Ovary (tissue), 3 donors: ENCODE measurements around the gene RAPGEF2.

Experiments
- POLR2A ChIP-seq: fragments of 450-650 bp; IDR thresholded peaks from one replicate; pipeline ENCODE4 v1.6.1; 2017; ENCODE audit warnings: antibody characterized with exemption, mild to moderate bottlenecking, moderate library complexity
- TF ChIP-seq, protein P1 (sequence below), 3 donors: fragments of 450-650 bp in 2 of 3; fragments of 200-600 bp in 1 of 3; IDR thresholded peaks; one replicate each; pipeline versions ENCODE4 v1.5.1 to v1.8.0; 2016 to 2022; ENCODE audit warnings: antibody characterized with exemption in 3 of 3, mild to moderate bottlenecking in 1 of 3
- donor health status: DM: no; HTN: no; CAD: no.

DNA sequence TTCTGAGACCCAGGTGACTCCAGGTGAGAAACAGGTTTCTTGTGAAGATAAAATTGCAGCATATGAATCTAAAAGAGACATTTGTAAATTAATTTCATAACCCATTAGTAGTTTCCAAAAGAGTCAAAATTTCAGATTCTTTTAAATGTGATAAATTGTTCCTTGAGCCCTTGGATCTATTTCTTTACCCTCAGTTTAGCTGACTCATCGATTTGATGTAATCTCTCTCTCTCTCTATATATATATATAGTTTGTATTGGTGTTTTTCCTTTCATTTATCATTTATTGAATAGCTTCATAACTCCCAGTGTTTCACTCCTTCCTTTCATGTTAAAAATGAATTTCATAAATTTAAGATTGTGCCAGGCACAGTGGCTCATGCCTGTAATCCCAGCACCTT lies 96.9 kb downstream of the RAPGEF2 start:
- no peak for TF ChIP-seq POLR2A
- TF ChIP-seq, protein P1, sequence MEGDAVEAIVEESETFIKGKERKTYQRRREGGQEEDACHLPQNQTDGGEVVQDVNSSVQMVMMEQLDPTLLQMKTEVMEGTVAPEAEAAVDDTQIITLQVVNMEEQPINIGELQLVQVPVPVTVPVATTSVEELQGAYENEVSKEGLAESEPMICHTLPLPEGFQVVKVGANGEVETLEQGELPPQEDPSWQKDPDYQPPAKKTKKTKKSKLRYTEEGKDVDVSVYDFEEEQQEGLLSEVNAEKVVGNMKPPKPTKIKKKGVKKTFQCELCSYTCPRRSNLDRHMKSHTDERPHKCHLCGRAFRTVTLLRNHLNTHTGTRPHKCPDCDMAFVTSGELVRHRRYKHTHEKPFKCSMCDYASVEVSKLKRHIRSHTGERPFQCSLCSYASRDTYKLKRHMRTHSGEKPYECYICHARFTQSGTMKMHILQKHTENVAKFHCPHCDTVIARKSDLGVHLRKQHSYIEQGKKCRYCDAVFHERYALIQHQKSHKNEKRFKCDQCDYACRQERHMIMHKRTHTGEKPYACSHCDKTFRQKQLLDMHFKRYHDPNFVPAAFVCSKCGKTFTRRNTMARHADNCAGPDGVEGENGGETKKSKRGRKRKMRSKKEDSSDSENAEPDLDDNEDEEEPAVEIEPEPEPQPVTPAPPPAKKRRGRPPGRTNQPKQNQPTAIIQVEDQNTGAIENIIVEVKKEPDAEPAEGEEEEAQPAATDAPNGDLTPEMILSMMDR (IDR thresholded peaks at IDR 0.05): no peak
